ENCODE measurements around the gene UBAC2. TPM values are rescaled to one million over a fixed set of nuclear protein-coding genes. Genes with fewer than 3 reads are reported as not detected.

The UBAC2 gene
- total RNA-seq, 1 experiment from 2014 or later = 45.8 TPM

DNA sequence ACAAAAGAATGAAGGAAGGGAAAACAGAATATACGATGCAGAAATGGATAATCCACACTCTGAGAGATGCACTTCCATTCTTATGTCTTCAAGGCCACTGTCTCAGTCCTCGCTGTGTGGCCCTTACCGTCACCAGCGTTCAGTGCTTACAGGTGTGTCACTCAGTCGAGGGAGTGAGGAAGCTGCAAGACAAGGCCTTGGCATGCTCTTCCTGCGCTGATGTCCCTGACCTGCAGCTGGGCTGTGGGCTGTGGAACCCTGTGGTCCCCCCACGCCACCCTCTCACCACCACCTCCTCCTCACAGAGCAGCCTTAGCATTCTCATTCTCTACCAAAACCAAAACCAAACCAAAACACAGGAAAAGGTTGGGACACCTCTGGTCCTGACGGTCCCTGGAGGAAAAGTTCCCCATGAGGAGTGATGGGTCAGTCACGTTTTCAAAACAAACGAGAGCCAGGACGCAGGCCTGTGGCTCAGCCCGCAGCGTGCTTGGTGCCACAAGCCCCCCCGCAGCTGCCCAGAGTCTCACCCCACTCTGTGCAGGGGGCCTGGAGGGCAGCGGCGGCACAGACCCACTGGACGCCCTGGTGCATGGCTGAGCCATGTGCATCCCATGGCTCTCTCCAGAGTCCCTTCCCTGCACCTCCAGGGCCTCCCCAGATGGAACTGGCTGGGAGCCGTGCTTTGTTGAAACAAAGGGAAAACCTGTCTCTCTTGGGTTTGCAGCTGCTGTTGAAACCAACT, 154.8 kb downstream of the UBAC2 start:
- no peaks in the 10 kb centered on the region for H3K36me3 ChIP-seq (ENCODE audit: insufficient read depth, low read length, poor library complexity, severe bottlenecking)
- no peak overlapping the region for H3K27ac ChIP-seq (ENCODE audit: low read depth, low read length, poor library complexity, severe bottlenecking)
- intact Hi-C loops (cut with micrococcal nuclease; ENCODE audit: unreplicated experiment) = no loop called here
- CTCF ChIA-PET = no interaction called here
- H3K27me3 ChIP-seq (replicated peaks; ENCODE audit: insufficient read depth, low read depth, low read length, poor library complexity) = no peaks in the 10 kb centered on the region
- TF ChIP-seq, protein P1, sequence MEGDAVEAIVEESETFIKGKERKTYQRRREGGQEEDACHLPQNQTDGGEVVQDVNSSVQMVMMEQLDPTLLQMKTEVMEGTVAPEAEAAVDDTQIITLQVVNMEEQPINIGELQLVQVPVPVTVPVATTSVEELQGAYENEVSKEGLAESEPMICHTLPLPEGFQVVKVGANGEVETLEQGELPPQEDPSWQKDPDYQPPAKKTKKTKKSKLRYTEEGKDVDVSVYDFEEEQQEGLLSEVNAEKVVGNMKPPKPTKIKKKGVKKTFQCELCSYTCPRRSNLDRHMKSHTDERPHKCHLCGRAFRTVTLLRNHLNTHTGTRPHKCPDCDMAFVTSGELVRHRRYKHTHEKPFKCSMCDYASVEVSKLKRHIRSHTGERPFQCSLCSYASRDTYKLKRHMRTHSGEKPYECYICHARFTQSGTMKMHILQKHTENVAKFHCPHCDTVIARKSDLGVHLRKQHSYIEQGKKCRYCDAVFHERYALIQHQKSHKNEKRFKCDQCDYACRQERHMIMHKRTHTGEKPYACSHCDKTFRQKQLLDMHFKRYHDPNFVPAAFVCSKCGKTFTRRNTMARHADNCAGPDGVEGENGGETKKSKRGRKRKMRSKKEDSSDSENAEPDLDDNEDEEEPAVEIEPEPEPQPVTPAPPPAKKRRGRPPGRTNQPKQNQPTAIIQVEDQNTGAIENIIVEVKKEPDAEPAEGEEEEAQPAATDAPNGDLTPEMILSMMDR (conservative IDR thresholded peaks at IDR 0.05; ENCODE audit: low read depth, low read length) = no peak
- no peak for TF ChIP-seq EZH2 (IDR thresholded peaks at IDR 0.05; ENCODE audit: borderline replicate concordance, low read depth, low read length, poor library complexity, severe bottlenecking)
- POLR2A ChIA-PET (ENCODE audit: low non-redundant PET) = no interaction called here
- DNase-seq (ENCODE audit: low spot score) = no peak
- no TSS peak for BruUV-seq (replicated peaks)
- H3K9me3 ChIP-seq (ENCODE audit: low read depth, low read length, poor library complexity, severe bottlenecking) = no peaks in the 10 kb centered on the region
- H3K4me1 ChIP-seq (ENCODE audit: insufficient read depth, low read length, poor library complexity, severe bottlenecking) = no peaks in the 10 kb centered on the region
- no peak overlapping the region for H3K4me3 ChIP-seq (ENCODE audit: low read depth, low read length, poor library complexity, severe bottlenecking)

DNA sequence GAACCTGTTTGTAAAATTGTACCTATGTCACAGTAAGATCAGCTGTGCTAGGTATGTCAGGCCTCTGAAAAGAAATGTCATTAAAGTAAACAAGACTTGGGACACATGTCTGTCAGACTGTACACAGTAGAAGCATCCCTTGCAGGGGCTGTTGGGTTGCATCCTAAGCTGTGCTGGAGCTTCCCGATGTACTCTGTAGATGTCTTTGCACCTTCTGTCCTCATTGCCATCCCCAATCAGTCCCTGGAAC, 155.3 kb downstream of the UBAC2 start:
- no peak overlapping the region for H3K4me3 ChIP-seq (ENCODE audit: low read depth, low read length, poor library complexity, severe bottlenecking)
- DNase-seq (ENCODE audit: low spot score) = no peak
- H3K36me3 ChIP-seq (ENCODE audit: insufficient read depth, low read length, poor library complexity, severe bottlenecking) = no peaks in the 10 kb centered on the region
- intact Hi-C loops (cut with micrococcal nuclease; ENCODE audit: unreplicated experiment) = no loop called here
- no peak overlapping the region for H3K27ac ChIP-seq (ENCODE audit: low read depth, low read length, poor library complexity, severe bottlenecking)
- no peaks in the 10 kb centered on the region for H3K9me3 ChIP-seq (ENCODE audit: low read depth, low read length, poor library complexity, severe bottlenecking)
- H3K27me3 ChIP-seq (replicated peaks; ENCODE audit: insufficient read depth, low read depth, low read length, poor library complexity) = no peaks in the 10 kb centered on the region
- POLR2A ChIA-PET (ENCODE audit: low non-redundant PET) = no interaction called here
- TF ChIP-seq EZH2 (IDR thresholded peaks at IDR 0.05; ENCODE audit: borderline replicate concordance, low read depth, low read length, poor library complexity, severe bottlenecking) = no peak
- TF ChIP-seq, protein P1 (conservative IDR thresholded peaks at IDR 0.05; ENCODE audit: low read depth, low read length) = no peak
- CTCF ChIA-PET = no interaction called here
- no TSS peak for BruUV-seq (replicated peaks)
- H3K4me1 ChIP-seq (ENCODE audit: insufficient read depth, low read length, poor library complexity, severe bottlenecking) = no peaks in the 10 kb centered on the region

DNA sequence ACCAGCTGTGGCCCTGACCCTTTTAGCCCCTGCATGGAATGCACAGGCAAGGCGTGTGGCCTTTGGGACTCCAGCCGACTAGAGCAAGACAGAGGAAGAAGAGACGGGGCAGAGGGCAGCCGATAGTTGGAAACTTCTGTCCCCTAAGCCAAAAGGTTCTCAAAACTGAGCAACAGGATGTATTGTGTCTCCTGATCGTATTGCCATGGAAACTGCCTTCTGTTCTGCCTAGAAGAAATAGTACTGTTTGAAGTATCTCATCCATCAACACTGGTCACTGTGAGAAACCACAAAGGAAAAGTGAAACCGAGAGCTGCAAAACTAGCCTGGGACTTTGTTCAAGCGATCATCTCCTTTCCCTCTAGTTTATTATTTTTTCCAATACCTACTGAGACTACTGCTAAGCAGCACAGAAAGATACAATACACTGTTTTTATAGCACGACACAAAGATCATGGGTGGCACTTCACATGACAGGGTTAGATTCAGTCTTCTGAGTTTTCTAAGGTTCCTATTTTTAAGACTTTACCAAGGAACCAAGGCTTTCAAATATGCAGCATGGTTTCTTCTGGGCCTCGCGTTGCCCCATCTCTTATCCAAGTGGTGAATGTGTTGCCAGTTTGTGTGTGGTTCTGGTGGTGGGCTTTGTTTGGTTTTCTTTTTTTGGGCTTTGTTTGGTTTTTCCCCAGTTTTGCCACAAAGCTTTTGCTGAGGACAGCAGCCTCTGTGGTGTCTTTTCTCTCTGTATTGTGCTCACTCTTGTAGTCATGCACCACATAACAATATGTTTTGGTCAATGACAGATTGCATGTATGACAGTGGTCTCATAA, 155.8 kb downstream of the UBAC2 start:
- POLR2A ChIA-PET (ENCODE audit: low non-redundant PET) = no interaction called here
- no TSS peak for BruUV-seq (replicated peaks)

More for the DNA sequence above, 155.8 kb downstream of the UBAC2 start:
- Histone ChIP-seq H3K27me3 (replicated peaks; ENCODE audit: insufficient read depth, low read depth, low read length, poor library complexity) (no peaks in the 10 kb centered on the region), H3K9me3 (ENCODE audit: low read depth, low read length, poor library complexity, severe bottlenecking) (no peaks in the 10 kb centered on the region), H3K4me3 (ENCODE audit: low read depth, low read length, poor library complexity, severe bottlenecking) (no peak overlapping the region), H3K36me3 (ENCODE audit: insufficient read depth, low read length, poor library complexity, severe bottlenecking) (no peaks in the 10 kb centered on the region), H3K4me1 (ENCODE audit: insufficient read depth, low read length, poor library complexity, severe bottlenecking) (no peaks in the 10 kb centered on the region), H3K27ac (ENCODE audit: low read depth, low read length, poor library complexity, severe bottlenecking) (no peak overlapping the region)
- CTCF ChIA-PET = no interaction called here
- intact Hi-C loops (cut with micrococcal nuclease; ENCODE audit: unreplicated experiment) = no loop called here
- no peak for DNase-seq (ENCODE audit: low spot score)
- TF ChIP-seq, protein P1 (conservative IDR thresholded peaks at IDR 0.05; ENCODE audit: low read depth, low read length) = no peak
- TF ChIP-seq EZH2 (IDR thresholded peaks at IDR 0.05; ENCODE audit: borderline replicate concordance, low read depth, low read length, poor library complexity, severe bottlenecking) = no peak
